Gastrocnemius medialis (tissue), 4 donors: ENCODE measurements around the gene DAAM1.

Experiments
- CTCF ChIP-seq, 5 experiments: fragments of 450-650 bp in 3 of 5; fragments of 200-600 bp in 2 of 5; sonication (generic) in 2 of 5; IDR thresholded peaks in 4 of 5; conservative IDR thresholded peaks in 1 of 5; 1 replicate in 4 of 5; 2 replicates in 1 of 5; pipeline ENCODE4 v1.5.1; 2016 to 2019; ENCODE audit warnings: antibody characterized with exemption in 5 of 5, mild to moderate bottlenecking in 3 of 5, moderate library complexity in 3 of 5
- POLR2A ChIP-seq, 2 donors: fragments of 450-650 bp; IDR thresholded peaks; one replicate each; pipeline ENCODE4 v1.6.1; 2017; ENCODE audit warnings: antibody characterized with exemption in 2 of 2, mild to moderate bottlenecking in 2 of 2, moderate library complexity in 2 of 2

DNA sequence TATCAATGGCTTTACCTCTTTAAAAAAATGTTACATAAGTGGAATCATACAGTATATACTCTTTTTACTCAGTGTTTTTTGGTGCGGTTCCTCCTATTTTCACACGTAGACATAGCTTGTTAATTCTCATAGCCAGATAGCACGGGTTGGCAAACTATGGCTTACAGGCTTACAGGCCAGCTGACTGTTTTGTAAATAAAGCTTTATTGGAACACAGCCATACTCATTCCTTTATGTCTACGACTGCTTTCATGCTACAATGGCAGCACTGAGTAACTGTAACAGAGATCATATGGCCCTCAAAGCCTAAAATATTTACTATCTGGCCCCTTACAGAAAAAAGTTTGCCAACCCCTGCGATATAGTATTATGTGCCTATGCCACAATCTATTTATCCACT, 5.8 kb upstream of the DAAM1 start:
- TF ChIP-seq POLR2A (IDR thresholded peaks at IDR 0.05) = no peak
- no peak for TF ChIP-seq CTCF (IDR thresholded peaks at IDR 0.05 in 4 of 5, conservative IDR thresholded peaks at IDR 0.05 in 1 of 5)
